Central memory CD8-positive, alpha-beta T cell (primary cell): ENCODE results near the gene ST3GAL3.
A peak's percentile ranks its signal among the peaks of the same experiment; 100 is the strongest.

ENCODE experiments used
- ATAC-seq: fragments of 150-1000 bp; cut with Tn5 transposase; replicated peaks from 2 replicates; pipeline ENCODE4 v1.10.0; 2022; ENCODE audit warnings: mild to moderate bottlenecking, moderate FRiP score, moderate number of reproducible peaks; ENCODE audit not compliant: poor library complexity, severe bottlenecking; ENCODE audit errors: extremely low read depth
- DNase-seq, 2 donors: peaks; one replicate each; pipeline ENCODE4 v3.0.0; 2021; ENCODE audit warnings: low spot score in 2 of 2
- H3K27ac Mint-ChIP-seq: one replicate; pipeline ENCODE4 v1.8.0; 2022; ENCODE audit warnings: low read depth, mild to moderate bottlenecking, moderate library complexity, mixed read lengths
- H3K27me3 Mint-ChIP-seq: one replicate; pipeline ENCODE4 v1.8.0; 2022; ENCODE audit warnings: mixed read lengths
- H3K36me3 Mint-ChIP-seq: one replicate; pipeline ENCODE4 v1.8.0; 2022; ENCODE audit warnings: mild to moderate bottlenecking, moderate library complexity, mixed read lengths; ENCODE audit not compliant: insufficient read depth
- H3K4me1 Mint-ChIP-seq: one replicate; pipeline ENCODE4 v1.8.0; 2022; ENCODE audit warnings: mixed read lengths
- H3K4me3 Mint-ChIP-seq: one replicate; pipeline ENCODE4 v1.8.0; 2022; ENCODE audit warnings: mild to moderate bottlenecking, moderate library complexity, mixed read lengths
- H3K9me3 Mint-ChIP-seq: one replicate; pipeline ENCODE4 v1.8.0; 2022; ENCODE audit warnings: mixed read lengths

ST3GAL3 gene

DNA sequence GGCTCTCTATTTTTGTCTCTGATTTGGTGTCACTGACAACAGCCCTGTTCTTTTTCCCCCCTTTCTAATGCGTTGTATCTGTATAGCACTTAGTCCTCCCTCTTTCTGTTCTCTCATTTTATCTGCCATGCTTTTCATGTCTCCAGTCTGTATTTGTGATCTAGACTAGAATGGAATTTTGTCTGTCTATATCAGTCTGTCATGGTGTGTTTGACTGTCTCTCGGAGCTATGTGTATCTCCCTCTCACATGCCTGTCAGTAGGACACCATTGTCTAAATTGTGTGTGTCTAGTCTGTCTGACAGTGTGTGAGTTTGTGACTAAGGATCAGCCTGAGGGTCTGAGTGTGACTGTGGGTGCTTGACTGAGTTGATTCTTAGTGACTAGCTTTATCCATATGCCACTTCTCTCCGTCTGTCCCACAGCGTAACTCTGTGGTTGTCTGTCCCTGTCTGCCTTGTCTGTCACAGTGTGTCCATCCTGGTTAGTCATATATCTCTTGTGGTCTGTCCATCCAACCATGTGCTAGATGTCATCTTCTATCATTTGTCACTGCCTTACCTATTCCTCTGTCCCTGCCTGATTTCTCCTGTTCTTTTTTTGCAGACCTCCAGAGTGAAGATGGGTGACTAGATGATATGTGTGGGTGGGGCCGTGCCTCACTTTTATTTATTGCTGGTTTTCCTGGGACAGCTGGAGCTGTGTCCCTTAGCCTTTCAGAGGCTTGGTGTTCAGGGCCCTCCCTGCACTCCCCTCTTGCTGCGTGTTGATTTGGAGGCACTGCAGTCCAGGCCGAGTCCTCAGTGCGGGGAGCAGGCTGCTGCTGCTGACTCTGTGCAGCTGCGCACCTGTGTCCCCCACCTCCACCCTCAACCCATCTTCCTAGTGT, 270.3 kb downstream of the ST3GAL3 start:
- Mint-ChIP-seq H3K4me1 (peaks cover 38% of the 10 kb centered on the region), H3K27ac (no peak overlapping the region), H3K4me3 (peak overlapping the region; percentile 89), H3K9me3 (no peaks in the 10 kb centered on the region), H3K36me3 (peaks cover 14% of the 10 kb centered on the region), H3K27me3 (no peaks in the 10 kb centered on the region)
- no peak for ATAC-seq
- no peak for DNase-seq

DNA sequence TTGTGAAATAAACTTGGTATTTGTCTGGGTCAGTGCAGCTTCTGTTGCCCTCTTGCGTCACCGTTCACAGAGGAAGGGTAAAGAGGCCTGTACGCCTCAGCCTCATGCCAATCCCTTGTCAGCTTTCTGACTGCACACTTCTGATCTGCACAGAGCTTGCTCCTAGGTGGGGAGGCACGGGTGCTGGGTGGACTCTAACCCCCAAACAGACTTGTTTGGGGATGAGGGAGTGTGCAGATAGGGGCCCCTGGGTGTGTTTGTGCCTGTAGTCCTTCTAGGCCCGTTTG, 270.9 kb downstream of the ST3GAL3 start:
- Mint-ChIP-seq H3K4me3 (peak overlapping the region; percentile 89), H3K27me3 (no peaks in the 10 kb centered on the region), H3K36me3 (peaks cover 12% of the 10 kb centered on the region), H3K27ac (no peak overlapping the region), H3K9me3 (no peaks in the 10 kb centered on the region), H3K4me1 (peaks cover 38% of the 10 kb centered on the region)
- ATAC-seq (no peak), DNase-seq (no peak)

DNA sequence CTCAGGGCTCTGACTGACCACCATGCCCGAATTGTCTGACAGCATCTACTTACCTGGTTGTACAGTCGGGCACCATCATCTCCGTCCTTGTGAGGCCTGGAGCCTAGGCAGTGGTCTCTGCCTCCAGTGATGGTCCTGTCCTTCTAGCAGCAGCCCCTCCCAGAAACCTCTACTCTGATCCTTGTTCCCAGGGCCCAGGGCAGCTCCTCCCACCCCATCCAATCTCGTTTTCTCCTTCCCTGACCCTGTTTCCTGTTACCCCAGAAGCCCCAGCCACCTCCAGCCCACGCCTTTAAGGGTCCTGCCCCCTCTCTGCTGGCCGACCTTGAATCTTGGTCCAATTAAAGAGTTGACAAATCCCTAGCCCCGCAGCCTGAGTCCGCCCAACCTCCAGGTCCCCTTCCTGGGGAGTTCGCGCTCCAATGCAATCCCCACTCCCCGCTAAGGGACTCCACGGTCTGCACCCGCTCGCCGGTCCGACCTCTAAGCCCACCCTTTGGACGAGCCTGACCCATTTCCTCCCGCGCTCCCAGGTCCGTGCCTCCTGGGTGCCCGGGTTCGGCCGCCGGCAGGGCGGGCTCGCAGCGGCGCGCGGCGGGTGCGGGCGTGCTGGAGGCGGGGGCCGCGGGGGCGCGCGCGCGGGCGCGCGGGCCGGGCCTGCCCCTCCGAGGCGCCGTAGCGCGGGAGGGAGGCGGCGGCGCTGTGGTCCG, 271.4 kb downstream of the ST3GAL3 start, which contains the start of gene B4GALT2:
Gene B4GALT2 (plus strand): TSS at position 660 of the 710 bp plus-strand sequence. CDS start 1,951 bp downstream, outside the sequence.
- no peak for DNase-seq
- Mint-ChIP-seq H3K4me3 (peak within 1 kb of the TSS; percentile 89), H3K4me1 (peaks cover 34% of the 10 kb centered on the region), H3K27ac (peak within 1 kb of the TSS; percentile 12), H3K27me3 (no peaks in the 10 kb centered on the region), H3K36me3 (peaks cover 10% of the 10 kb centered on the region), H3K9me3 (no peaks in the 10 kb centered on the region)
- no peak for ATAC-seq

DNA sequence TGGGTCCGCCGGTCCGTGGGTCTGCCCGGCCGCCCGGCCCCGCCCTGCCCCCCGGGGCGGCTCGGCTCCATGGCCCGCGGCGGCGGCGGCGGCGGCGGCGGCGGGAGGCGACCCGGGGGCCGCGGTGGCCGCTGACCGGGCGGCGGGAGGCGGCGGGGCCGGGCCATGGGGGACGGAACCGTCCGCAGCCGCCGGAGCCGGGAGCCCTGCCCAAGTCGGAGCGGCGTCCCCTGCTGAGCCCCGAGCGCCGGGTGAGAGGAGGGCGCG, 271.9 kb downstream of the ST3GAL3 start:
- peaks cover 10% of the 10 kb centered on the region for H3K36me3 Mint-ChIP-seq
- H3K27ac Mint-ChIP-seq = no peak overlapping the region
- no peaks in the 10 kb centered on the region for H3K9me3 Mint-ChIP-seq
- no peak for ATAC-seq
- H3K4me1 Mint-ChIP-seq = peaks cover 29% of the 10 kb centered on the region
- H3K27me3 Mint-ChIP-seq = no peaks in the 10 kb centered on the region
- DNase-seq = no peak
- peak overlapping the region; percentile 81 for H3K4me3 Mint-ChIP-seq

DNA sequence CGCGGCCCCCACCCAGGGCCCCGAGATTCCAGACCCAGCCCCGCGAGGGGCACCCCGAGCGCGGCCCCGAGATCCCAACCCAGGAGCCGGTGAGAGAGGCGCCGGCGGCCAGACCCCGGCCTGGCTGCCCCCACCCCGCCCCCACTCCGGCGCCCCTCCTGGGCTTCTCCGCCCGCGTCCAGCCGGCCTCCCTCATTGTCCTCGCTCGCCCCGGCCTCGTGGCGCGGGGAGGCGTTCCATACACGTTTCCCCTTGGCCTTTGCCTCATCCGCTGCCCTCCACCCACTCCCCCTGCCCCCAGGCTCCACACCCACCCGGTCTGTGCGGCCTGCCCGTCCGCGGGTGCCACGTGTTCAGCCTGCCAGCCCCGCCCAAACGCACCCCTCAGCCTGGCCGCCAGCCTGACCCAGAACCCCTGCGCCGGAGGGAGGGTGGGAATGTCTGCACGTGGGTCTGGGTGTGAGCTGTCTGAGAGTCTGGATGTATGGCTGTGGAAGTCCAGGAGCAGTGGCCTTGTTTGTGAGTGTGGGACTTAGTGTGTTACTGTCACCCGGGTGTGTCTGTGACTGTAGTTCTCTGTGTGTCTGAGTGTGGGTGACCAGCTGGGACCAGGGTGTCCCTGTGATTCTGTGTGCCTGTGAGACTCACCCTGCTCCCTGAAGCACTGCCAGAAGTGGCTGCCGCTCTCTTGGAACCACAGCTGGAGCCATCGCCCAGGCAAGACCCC, 272.4 kb downstream of the ST3GAL3 start:
- DNase-seq (no peak), ATAC-seq (no peak)
- Mint-ChIP-seq H3K4me1 (peaks cover 27% of the 10 kb centered on the region), H3K9me3 (no peaks in the 10 kb centered on the region), H3K4me3 (peak overlapping the region; percentile 81), H3K27me3 (no peaks in the 10 kb centered on the region), H3K27ac (peak overlapping the region; percentile 12), H3K36me3 (peaks cover 8% of the 10 kb centered on the region)

GRCh38 chr1:43980255-43981134, 273.2 kb downstream of the ST3GAL3 start:
- Mint-ChIP-seq H3K4me1 (peaks cover 27% of the 10 kb centered on the region), H3K27me3 (no peaks in the 10 kb centered on the region), H3K36me3 (peaks cover 8% of the 10 kb centered on the region), H3K27ac (peak overlapping the region; percentile 12), H3K9me3 (no peaks in the 10 kb centered on the region), H3K4me3 (peak overlapping the region; percentile 81)
- ATAC-seq (no peak), DNase-seq (no peak)
